Measurements from ENCODE around the gene WDFY1.

The WDFY1 gene

GRCh38 chr2:223856584-223856983 lies 88.6 kb downstream of the WDFY1 start:
- no peak for TF ChIP-seq CTCF (IDR thresholded peaks at IDR 0.05; ENCODE audit: control insufficient read depth, insufficient read depth, low read depth, low read length, missing control alignments)
- DNase-seq (ENCODE audit: low read depth), result no peak
- no peak overlapping the region for H3K4me3 ChIP-seq (ENCODE audit: control insufficient read depth, low read depth, low read length)

- H3K4me3 ChIP-seq (ENCODE audit: control insufficient read depth, low read depth, low read length), result no peak overlapping the region
- TF ChIP-seq CTCF (IDR thresholded peaks at IDR 0.05; ENCODE audit: control insufficient read depth, insufficient read depth, low read depth, low read length, missing control alignments), result no peak
- DNase-seq (ENCODE audit: low read depth), result no peak
Observed at GRCh38 chr2:223856021-223856420, 89.1 kb downstream of the WDFY1 start.

GRCh38 chr2:223855426-223855825 lies 89.7 kb downstream of the WDFY1 start:
- no peak for TF ChIP-seq CTCF (IDR thresholded peaks at IDR 0.05; ENCODE audit: control insufficient read depth, insufficient read depth, low read depth, low read length, missing control alignments)
- no peak for DNase-seq (ENCODE audit: low read depth)

GRCh38 chr2:223854741-223855140 lies 90.4 kb downstream of the WDFY1 start:
- no peak for TF ChIP-seq CTCF (IDR thresholded peaks at IDR 0.05; ENCODE audit: control insufficient read depth, insufficient read depth, low read depth, low read length, missing control alignments)
- H3K4me3 ChIP-seq (ENCODE audit: control insufficient read depth, low read depth, low read length), result no peak overlapping the region
- no peak for DNase-seq (ENCODE audit: low read depth)

More at GRCh38 chr2:223855426-223855825, 89.7 kb downstream of the WDFY1 start:
- H3K4me3 ChIP-seq (ENCODE audit: control insufficient read depth, low read depth, low read length), result no peak overlapping the region

- DNase-seq (ENCODE audit: low read depth), result no peak
- no peak overlapping the region for H3K4me3 ChIP-seq (ENCODE audit: control insufficient read depth, low read depth, low read length)
- no peak for TF ChIP-seq CTCF (IDR thresholded peaks at IDR 0.05; ENCODE audit: control insufficient read depth, insufficient read depth, low read depth, low read length, missing control alignments)
Observed at GRCh38 chr2:223853425-223853837, 91.7 kb downstream of the WDFY1 start.

GRCh38 chr2:223852281-223852795 lies 92.8 kb downstream of the WDFY1 start:
- no peak for TF ChIP-seq CTCF (IDR thresholded peaks at IDR 0.05; ENCODE audit: control insufficient read depth, insufficient read depth, low read depth, low read length, missing control alignments)
- H3K4me3 ChIP-seq (ENCODE audit: control insufficient read depth, low read depth, low read length), result no peak overlapping the region
- DNase-seq (ENCODE audit: low read depth), result no peak

GRCh38 chr2:223847410-223847809 lies 97.7 kb downstream of the WDFY1 start:
- DNase-seq (ENCODE audit: low read depth), result no peak

More at GRCh38 chr2:223847410-223847809, 97.7 kb downstream of the WDFY1 start:
- no peak overlapping the region for H3K4me3 ChIP-seq (ENCODE audit: control insufficient read depth, low read depth, low read length)
- TF ChIP-seq CTCF (IDR thresholded peaks at IDR 0.05; ENCODE audit: control insufficient read depth, insufficient read depth, low read depth, low read length, missing control alignments), result no peak
